ENCODE results near the gene MIAT. TPM values are rescaled to one million over a fixed set of nuclear protein-coding genes. Genes with fewer than 3 reads are reported as not detected.

The MIAT gene
- total RNA-seq, 1 donor from 2014 or later: 0.53 TPM

DNA sequence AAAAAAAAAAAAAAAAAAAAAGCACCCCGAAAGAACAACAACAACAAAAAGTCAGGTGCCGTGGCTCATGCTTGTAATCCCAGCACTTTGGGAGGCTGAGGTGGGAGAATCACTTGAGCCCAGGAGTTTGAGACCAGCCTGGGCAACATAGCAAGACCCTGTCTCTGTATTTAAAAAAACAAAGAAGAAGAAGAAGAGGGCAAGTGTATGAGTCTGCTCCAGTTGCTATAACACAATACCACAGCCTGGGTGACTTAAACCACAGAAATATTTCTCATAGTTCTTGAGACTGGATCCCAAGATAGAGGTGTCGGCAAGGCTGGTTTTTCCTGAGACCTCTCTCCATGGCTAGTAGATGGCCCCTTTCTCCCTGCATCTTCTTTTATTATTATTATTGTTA lies 23.2 kb upstream of the MIAT start:
- Histone ChIP-seq H3K36me3 (ENCODE audit: control insufficient read depth, insufficient read depth, low read length) (no peaks in the 10 kb centered on the region), H3K27me3 (ENCODE audit: control insufficient read depth, insufficient read depth, low read length) (no peaks in the 10 kb centered on the region), H3K4me3 (ENCODE audit: low read depth, low read length) (no peak overlapping the region)
- TF ChIP-seq, protein P1, sequence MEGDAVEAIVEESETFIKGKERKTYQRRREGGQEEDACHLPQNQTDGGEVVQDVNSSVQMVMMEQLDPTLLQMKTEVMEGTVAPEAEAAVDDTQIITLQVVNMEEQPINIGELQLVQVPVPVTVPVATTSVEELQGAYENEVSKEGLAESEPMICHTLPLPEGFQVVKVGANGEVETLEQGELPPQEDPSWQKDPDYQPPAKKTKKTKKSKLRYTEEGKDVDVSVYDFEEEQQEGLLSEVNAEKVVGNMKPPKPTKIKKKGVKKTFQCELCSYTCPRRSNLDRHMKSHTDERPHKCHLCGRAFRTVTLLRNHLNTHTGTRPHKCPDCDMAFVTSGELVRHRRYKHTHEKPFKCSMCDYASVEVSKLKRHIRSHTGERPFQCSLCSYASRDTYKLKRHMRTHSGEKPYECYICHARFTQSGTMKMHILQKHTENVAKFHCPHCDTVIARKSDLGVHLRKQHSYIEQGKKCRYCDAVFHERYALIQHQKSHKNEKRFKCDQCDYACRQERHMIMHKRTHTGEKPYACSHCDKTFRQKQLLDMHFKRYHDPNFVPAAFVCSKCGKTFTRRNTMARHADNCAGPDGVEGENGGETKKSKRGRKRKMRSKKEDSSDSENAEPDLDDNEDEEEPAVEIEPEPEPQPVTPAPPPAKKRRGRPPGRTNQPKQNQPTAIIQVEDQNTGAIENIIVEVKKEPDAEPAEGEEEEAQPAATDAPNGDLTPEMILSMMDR (IDR thresholded peaks at IDR 0.05; ENCODE audit: insufficient read depth, low read length, severe bottlenecking): no peak
- no peak for DNase-seq (ENCODE audit: low read depth)
- no peak for FAIRE-seq

DNA sequence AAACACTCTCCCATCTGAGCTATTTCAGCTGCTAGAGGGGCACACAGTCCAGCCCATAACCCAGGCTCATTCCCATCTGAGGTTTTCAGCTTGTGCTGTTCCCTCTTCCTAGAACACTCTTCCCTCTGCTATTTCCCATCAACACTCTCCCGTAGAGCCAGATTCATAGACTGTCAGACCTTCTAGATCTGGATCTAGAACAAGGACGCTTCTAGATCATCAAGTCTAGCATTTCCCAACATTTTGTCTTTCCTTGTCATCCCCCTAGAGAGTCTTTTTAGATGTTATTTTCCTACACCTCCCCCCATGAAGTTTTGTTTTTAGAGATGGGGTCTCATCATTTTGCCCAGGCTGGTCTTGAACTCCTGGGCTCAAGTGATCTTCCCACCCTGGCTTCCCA lies 22.3 kb upstream of the MIAT start:
- no peak overlapping the region for H3K4me3 ChIP-seq (ENCODE audit: low read depth, low read length)
- no peaks in the 10 kb centered on the region for H3K27me3 ChIP-seq (ENCODE audit: control insufficient read depth, insufficient read depth, low read length)
- DNase-seq (ENCODE audit: low read depth) (no peak), FAIRE-seq (no peak)
- TF ChIP-seq, protein P1 (IDR thresholded peaks at IDR 0.05; ENCODE audit: insufficient read depth, low read length, severe bottlenecking): no peak
- H3K36me3 ChIP-seq (ENCODE audit: control insufficient read depth, insufficient read depth, low read length): no peaks in the 10 kb centered on the region

DNA sequence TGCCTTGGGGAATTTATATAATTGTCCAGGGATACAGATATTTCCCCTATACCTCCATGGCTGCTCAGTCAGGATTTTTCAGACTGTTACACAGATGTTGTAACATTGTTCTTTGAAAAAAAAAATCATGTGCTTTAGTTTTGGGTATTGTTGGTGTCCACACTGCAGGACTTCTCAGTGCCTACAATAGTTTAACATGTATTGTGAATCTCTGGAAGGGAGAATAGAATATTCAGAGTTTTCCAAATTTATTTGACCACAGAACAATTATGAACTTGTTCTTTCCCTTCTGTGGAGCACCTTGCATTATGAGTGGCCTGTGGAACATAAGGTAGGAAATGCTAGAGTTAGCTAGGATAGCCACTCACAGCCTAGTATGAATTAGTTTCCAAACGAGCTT lies 21.1 kb upstream of the MIAT start:
- Histone ChIP-seq H3K27me3 (ENCODE audit: control insufficient read depth, insufficient read depth, low read length) (no peaks in the 10 kb centered on the region), H3K36me3 (ENCODE audit: control insufficient read depth, insufficient read depth, low read length) (no peaks in the 10 kb centered on the region), H3K4me3 (ENCODE audit: low read depth, low read length) (no peak overlapping the region)
- no peak for FAIRE-seq
- DNase-seq (ENCODE audit: low read depth): no peak
- TF ChIP-seq, protein P1 (IDR thresholded peaks at IDR 0.05; ENCODE audit: insufficient read depth, low read length, severe bottlenecking): no peak

DNA sequence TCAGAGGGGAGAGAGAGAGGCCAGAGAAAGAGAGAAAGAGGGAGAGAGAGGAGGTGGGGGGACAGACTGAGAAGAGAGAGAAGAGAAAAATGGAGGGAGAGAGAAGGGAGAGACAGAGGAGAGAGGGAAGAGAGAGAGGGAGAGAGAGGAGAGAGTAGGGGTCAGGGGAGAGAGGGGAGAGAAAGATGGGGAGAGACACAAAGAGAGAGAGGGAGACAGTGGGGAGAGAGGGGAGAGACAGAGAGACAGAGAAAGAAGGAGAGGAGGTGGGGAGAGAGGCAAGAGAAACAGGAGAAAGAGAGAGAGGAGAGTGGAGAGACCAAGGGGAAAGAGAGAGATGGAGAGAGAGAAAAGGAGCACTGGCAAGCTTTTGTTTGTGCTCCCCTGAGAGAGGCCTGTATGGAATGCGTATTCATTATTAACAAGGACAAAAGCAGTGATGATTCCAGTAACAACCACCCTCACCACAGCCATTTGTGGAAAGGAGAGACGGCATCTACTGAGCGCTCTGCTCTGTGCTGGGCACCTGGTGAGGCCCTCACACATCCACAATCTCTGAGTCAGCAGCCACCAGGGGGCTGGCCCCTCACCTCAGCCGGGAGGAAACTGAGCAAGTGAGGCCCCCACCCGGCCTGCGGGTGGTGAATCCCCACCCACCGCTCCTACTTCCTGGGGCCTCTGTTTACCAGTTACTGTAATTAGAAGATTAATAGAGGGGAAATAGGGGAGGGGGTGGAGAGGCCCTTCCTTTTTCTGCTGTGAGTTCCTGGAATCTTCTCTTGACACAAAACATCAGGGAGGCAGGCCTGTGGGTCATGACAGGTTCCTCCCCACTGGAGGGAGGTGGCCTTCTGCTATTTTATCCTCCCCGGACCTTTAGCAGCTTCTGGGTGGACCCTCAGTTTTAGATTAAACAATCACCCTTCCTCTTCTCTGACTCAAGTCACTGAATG lies 14.6 kb upstream of the MIAT start:
- H3K27me3 ChIP-seq (ENCODE audit: control insufficient read depth, insufficient read depth, low read length): peaks cover 12% of the 10 kb centered on the region
- H3K36me3 ChIP-seq (ENCODE audit: control insufficient read depth, insufficient read depth, low read length): no peaks in the 10 kb centered on the region
- DNase-seq (ENCODE audit: low read depth) (no peak), FAIRE-seq (no peak)
- TF ChIP-seq, protein P1 (IDR thresholded peaks at IDR 0.05; ENCODE audit: insufficient read depth, low read length, severe bottlenecking): no peak
- no peak overlapping the region for H3K4me3 ChIP-seq (ENCODE audit: low read depth, low read length)

DNA sequence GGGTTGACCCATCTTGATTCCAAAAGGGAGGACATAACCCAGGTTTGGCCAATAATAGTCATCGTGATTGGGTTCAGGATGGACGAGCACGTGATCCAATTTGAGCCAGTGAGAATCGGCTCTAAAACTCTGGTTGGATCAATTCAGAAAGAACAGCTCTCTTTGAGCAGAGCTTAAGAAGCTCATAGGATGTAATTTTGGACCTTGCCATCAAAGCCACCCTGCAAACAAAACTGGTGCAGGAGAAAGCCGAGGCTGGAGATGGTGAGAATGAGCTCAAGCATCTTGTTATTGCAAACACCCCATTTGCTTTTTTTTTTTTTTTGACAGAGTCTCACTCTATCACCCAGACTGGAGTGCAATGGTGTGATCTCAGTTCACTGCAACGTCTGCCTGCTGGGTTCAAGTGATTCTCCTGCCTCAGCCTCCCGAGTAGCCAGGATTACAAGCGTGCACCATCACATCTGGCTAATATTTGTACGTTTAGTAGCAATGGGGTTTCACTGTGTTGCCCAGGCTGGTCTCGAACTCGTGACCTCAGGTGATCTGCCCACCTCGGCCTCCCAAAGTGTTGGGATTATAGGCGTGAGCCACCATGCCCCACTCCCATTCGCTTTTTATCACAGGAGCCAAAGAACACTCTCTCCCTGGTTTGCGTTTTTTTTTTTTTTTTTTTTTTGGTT lies 13.8 kb upstream of the MIAT start:
- TF ChIP-seq, protein P1 (IDR thresholded peaks at IDR 0.05; ENCODE audit: insufficient read depth, low read length, severe bottlenecking): no peak
- peaks cover 17% of the 10 kb centered on the region for H3K27me3 ChIP-seq (ENCODE audit: control insufficient read depth, insufficient read depth, low read length)
- no peak for FAIRE-seq

More for the DNA sequence above, 13.8 kb upstream of the MIAT start:
- DNase-seq (ENCODE audit: low read depth): no peak
- H3K36me3 ChIP-seq (ENCODE audit: control insufficient read depth, insufficient read depth, low read length): no peaks in the 10 kb centered on the region
- no peak overlapping the region for H3K4me3 ChIP-seq (ENCODE audit: low read depth, low read length)

Measured in bronchial epithelial cell (primary cell).